ENCODE measurements around the gene THSD8. TPM values are rescaled to one million over a fixed set of nuclear protein-coding genes. Genes with fewer than 3 reads are reported as not detected.

The THSD8 gene
- total RNA-seq, 8 experiments from 2014 or later: 0.25 to 7.7 (median 1.1) TPM; not detected in 3

GRCh38 chr19:12828494-12828893, 26.6 kb downstream of the THSD8 start:
- no peak overlapping the region for H3K4me3 ChIP-seq
- in situ Hi-C loops (cut with MboI; ENCODE audit: low pct_unique_long_range_greater_than_20kb in 2 of 9, low sequenced_read_pairs in 9 of 9, unreplicated experiment in 9 of 9): no loop called here
- peak in 5 of 8 experiments; percentile 17 to 74 (median 28) for ATAC-seq (replicated peaks in 6 of 8)
- H3K4me1 ChIP-seq (replicated peaks in 1 of 2): peaks cover 4 to 13% of the 10 kb centered on the region in 2 donors
- no peak overlapping the region for H3K27ac ChIP-seq
- 0 to 40% (median 4%) methylated on average over 1 to 14 of the region's 23 CpGs; no CpG with 5 or more reads in 3 of the 10 experiments for WGBS, 10 experiments

- Histone ChIP-seq H3K4me3 (peak overlapping the region; percentile 71 to 85 (median 75)), H3K27ac (peak overlapping the region in 1 of 2 donors; percentile 9), H3K4me1 (replicated peaks in 1 of 2) (peaks cover 2 to 14% of the 10 kb centered on the region in 2 donors)
- WGBS, 10 experiments: 0% methylated on average over 1 of the region's 5 CpGs; no CpG with 5 or more reads in 9 of the 10 experiments
- in situ Hi-C loops (cut with MboI; ENCODE audit: low pct_unique_long_range_greater_than_20kb in 2 of 9, low sequenced_read_pairs in 9 of 9, unreplicated experiment in 9 of 9): no loop called here
- peak in 1 of 8 experiments; percentile 1 for ATAC-seq (replicated peaks in 6 of 8)
These were observed 31.5 kb downstream of the THSD8 start for GRCh38 chr19:12833418-12833737.

DNA sequence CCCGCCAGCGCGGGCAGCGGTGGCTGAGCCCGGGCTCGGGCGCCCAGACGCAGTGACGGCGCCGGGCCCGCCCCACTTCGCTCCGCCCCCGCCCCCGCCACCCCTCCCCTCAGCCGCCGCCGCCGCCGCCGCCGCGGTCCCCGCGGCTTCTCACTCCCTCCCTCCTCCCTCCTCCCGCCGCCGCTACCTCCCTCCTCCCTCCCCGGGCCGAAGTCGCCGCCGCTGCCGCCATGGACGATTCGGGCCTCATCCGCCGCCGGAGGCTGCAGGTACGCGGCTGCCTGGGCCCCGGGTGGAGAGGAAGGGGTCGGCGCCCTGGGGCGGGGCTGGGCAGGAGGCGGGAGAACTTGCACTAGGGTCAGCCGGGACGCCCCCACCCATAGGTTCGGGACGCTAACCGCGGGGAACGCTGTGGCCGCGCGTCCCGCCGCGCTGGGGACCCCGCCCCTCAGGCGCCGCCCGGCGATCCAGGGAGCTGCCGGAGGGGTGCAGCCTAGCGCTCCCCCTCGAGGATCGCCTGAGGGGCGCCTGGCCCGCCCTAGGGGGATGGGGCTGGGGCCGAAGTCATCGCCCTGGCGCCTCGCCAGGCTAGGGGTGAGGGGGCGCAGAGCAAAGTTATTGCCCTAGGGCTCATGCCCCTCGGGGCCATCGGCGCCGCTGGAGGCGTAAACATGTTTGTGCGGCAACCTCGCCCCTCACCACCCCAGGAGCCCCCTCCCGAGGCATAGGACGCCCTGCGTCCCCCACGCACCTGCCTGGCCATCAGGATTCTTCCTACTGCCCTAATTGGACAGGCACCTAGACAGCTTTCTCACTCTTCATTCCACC, 32.1 kb downstream of the THSD8 start:
- ATAC-seq (replicated peaks in 6 of 8): peak in 7 of 8 experiments; percentile 6 to 55 (median 44)
- peaks cover 0 to 11% of the 10 kb centered on the region in 2 donors for H3K4me1 ChIP-seq (replicated peaks in 1 of 2)
- no CpG with 5 or more reads among the region's 87 CpGs for WGBS, 10 experiments
- in situ Hi-C loops (cut with MboI; ENCODE audit: low pct_unique_long_range_greater_than_20kb in 2 of 9, low sequenced_read_pairs in 9 of 9, unreplicated experiment in 9 of 9): no loop called here
- peak overlapping the region; percentile 51 to 82 for H3K27ac ChIP-seq
- H3K4me3 ChIP-seq: peak overlapping the region; percentile 71 to 85 (median 75)

DNA sequence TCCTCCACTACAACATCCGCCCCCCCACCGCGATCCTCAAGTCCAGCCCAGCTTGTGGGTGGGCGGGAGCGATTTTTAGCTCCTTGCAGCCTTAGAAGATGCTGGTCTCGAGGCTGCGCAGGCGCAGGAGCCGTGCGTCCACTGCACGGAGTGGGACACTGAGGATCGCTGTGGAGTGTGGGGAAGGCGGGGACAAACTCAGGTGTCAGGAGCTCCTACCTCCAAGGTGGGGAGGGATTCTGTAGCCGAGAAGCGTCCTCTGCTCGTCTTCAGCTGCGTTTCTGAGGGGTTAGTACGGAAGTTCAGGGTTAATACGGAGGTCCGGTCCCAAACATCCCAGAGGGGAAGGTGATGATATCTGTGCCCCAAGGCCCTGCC, 32.7 kb downstream of the THSD8 start, which contains the start of gene RTBDN:
Gene RTBDN, minus strand, starts transcription at position 14 of the 378 bp plus-strand sequence. CDS start 4,600 bp downstream, outside the sequence.
- Histone ChIP-seq H3K4me1 (replicated peaks in 1 of 2) (peaks cover 4 to 11% of the 10 kb centered on the region in 2 donors), H3K27ac (peak within 1 kb of the TSS; percentile 51 to 82), H3K4me3 (peak within 1 kb of the TSS; percentile 71 to 85 (median 75))
- no peak for ATAC-seq (replicated peaks in 6 of 8)
- in situ Hi-C loops (cut with MboI; ENCODE audit: low pct_unique_long_range_greater_than_20kb in 2 of 9, low sequenced_read_pairs in 9 of 9, unreplicated experiment in 9 of 9): no loop called here
- 3 to 19% (median 17%) methylated on average over 6 to 7 of the region's 20 CpGs; no CpG with 5 or more reads in 7 of the 10 experiments for WGBS, 10 experiments

GRCh38 chr19:12834976-12835757, 33.3 kb downstream of the THSD8 start:
- no peak overlapping the region for H3K27ac ChIP-seq
- in situ Hi-C loops (cut with MboI; ENCODE audit: low pct_unique_long_range_greater_than_20kb in 2 of 9, low sequenced_read_pairs in 9 of 9, unreplicated experiment in 9 of 9): no loop called here
- WGBS, 10 experiments: 0 to 30% (median 2%) methylated on average over 1 to 15 of the region's 39 CpGs; no CpG with 5 or more reads in 3 of the 10 experiments

DNA sequence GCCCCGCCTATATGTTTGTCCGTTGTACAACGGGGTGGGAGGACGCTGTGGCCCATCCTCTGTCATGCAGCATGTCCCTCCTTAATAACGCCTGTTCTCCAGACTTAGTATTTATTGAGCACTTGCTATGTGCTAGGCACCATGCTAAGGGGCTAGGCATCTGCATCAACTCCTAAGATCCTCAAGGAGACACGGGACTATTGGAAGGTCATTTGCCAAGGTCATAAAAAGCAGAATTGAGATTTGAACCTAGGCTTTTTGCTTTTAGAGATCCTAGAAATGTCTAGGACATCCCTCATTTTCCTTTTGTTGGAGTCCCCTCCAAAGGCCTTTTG, 34.6 kb downstream of the THSD8 start:
- in situ Hi-C loops (cut with MboI; ENCODE audit: low pct_unique_long_range_greater_than_20kb in 2 of 9, low sequenced_read_pairs in 9 of 9, unreplicated experiment in 9 of 9): no loop called here
- no peak overlapping the region for H3K4me3 ChIP-seq
- ATAC-seq (replicated peaks in 6 of 8): no peak
- WGBS, 10 experiments: 0 to 60% (median 9%) methylated on average over 1 to 6 of the region's 6 CpGs; no CpG with 5 or more reads in 5 of the 10 experiments
- H3K4me1 ChIP-seq (replicated peaks in 1 of 2): peaks cover 14 to 21% of the 10 kb centered on the region in 2 donors
- H3K27ac ChIP-seq: no peak overlapping the region

More at GRCh38 chr19:12834976-12835757, 33.3 kb downstream of the THSD8 start:
- Histone ChIP-seq H3K4me1 (replicated peaks in 1 of 2) (peaks cover 10 to 17% of the 10 kb centered on the region in 2 donors), H3K4me3 (peak overlapping the region in 3 of 5 donors; percentile 71 to 85 (median 75))
- peak in 2 of 8 experiments; percentile 5 to 6 for ATAC-seq (replicated peaks in 6 of 8)

- in situ Hi-C loops (cut with MboI; ENCODE audit: low pct_unique_long_range_greater_than_20kb in 2 of 9, low sequenced_read_pairs in 9 of 9, unreplicated experiment in 9 of 9): no loop called here
- Histone ChIP-seq H3K27ac (no peak overlapping the region), H3K4me3 (no peak overlapping the region), H3K4me1 (replicated peaks in 1 of 2) (peaks cover 22 to 28% of the 10 kb centered on the region in 2 donors)
- WGBS, 10 experiments: 55 to 94% (median 77%) methylated on average over 1 to 4 of the region's 4 CpGs; no CpG with 5 or more reads in 1 of the 10 experiments
- ATAC-seq (replicated peaks in 6 of 8): no peak
These were observed 35.4 kb downstream of the THSD8 start for GRCh38 chr19:12837225-12837624.

DNA sequence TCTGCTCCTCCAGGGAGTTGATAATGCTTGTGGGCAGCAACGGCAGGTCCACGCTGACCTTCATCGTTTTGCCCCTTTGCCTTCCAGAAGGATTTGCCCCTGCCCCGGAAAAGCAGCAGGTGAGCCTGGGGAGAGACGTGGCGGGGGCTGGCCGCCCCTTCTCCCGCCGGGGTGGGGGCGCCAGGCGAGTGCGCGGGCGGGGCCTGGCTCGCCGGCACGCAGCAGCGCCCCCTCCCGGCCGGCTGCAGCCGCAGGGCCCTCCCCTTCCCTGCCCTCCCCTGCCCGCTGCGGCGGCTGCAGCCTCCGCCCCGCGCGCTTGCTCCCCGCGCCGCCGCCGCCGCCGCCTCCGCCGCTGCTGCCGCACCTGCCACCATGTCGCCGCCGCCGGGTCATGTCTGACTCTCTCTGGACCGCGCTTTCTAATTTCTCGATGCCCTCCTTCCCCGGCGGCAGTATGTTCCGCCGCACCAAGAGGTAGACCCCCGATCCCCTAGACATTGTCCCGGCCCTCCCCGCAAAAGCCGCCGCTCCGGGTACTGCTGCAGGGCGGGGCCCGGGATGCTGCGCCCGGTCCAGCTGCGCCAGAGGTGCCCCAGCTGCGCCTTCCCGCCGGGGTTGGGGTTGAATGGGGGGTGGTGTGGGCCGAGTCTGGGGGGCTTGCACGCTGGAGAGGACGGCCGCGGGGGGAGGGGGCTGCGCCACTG, 36.5 kb downstream of the THSD8 start, which contains the start of gene MAST1:
Gene MAST1, plus strand, starts transcription at position 334 of the 704 bp plus-strand sequence. Its CDS starts 58 bp downstream, at position 392.
- Histone ChIP-seq H3K27ac (peak within 1 kb of the TSS; percentile 71 to 94), H3K4me1 (replicated peaks in 1 of 2) (peaks cover 22 to 24% of the 10 kb centered on the region in 2 donors), H3K4me3 (peak within 1 kb of the TSS; percentile 44 to 92 (median 67))
- no CpG with 5 or more reads among the region's 69 CpGs for WGBS, 10 experiments
- in situ Hi-C loops (cut with MboI; ENCODE audit: low pct_unique_long_range_greater_than_20kb in 2 of 9, low sequenced_read_pairs in 9 of 9, unreplicated experiment in 9 of 9): no loop called here
- peak; percentile 49 to 73 (median 58) for ATAC-seq (replicated peaks in 6 of 8)

- ATAC-seq (replicated peaks in 6 of 8): peak in 5 of 8 experiments; percentile 7 to 27 (median 17)
- Histone ChIP-seq H3K4me1 (replicated peaks in 1 of 2) (peaks cover 21 to 22% of the 10 kb centered on the region in 2 donors), H3K27ac (peak overlapping the region; percentile 71 to 94), H3K4me3 (peak overlapping the region; percentile 44 to 92 (median 67))
- in situ Hi-C loops (cut with MboI; ENCODE audit: low pct_unique_long_range_greater_than_20kb in 2 of 9, low sequenced_read_pairs in 9 of 9, unreplicated experiment in 9 of 9): no loop called here
- 0 to 100% (median 45%) methylated on average over 1 to 4 of the region's 21 CpGs; no CpG with 5 or more reads in 4 of the 10 experiments for WGBS, 10 experiments
These were observed 37.3 kb downstream of the THSD8 start for GRCh38 chr19:12838886-12839756.

DNA sequence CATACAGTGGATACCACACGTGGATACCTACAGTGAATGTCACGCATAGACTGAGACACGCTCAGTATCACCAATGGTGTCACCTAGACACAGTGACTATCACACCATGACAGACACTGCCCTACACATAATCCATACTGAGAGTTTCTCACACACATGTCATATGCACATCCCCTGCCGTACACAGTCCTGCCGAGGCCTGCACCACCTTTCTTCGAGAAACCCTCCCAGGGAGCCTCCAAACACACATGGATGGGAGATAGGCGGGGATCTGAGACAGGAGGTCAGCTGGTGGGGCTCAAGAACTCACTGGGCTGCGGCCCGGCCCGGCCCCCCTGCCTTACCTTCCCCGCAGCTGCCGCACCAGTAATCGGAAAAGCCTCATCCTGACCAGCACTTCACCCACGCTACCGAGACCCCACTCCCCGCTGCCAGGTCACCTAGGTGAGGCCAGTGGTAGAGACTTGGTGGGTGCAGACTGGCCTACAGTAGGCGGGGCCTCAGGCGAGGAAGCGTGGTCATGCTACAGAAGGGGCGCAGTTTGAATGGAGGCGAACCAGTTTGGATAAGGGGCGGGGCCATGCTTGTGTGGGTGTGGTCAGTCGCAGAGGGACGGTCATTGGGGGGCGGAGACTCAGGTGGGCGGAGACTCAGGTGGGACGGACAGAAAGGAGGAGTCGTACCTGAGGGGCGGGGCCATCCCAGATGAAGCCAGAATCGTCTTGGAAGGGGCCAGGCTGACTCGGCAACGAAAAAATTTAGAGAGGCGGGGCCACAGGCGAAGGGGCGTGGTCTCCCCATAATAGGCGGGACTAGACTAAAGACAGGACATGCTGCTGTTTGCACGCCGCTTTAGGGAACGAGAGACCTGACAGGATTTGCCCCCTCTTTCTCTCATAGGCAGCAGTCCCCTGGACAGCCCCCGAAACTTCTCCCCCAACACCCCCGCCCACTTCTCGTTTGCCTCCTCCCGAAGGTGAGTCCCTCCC, 38.5 kb downstream of the THSD8 start:
- in situ Hi-C loops (cut with MboI; ENCODE audit: low pct_unique_long_range_greater_than_20kb in 2 of 9, low sequenced_read_pairs in 9 of 9, unreplicated experiment in 9 of 9): loop anchor here in 1 of 9 experiments (10.0 kb wide), 1 partner anchor 76 kb away; no protein-coding TSS in a partner anchor
- Histone ChIP-seq H3K4me1 (replicated peaks in 1 of 2) (peaks cover 21 to 22% of the 10 kb centered on the region in 2 donors), H3K4me3 (peak overlapping the region; percentile 26 to 92 (median 55)), H3K27ac (peak overlapping the region; percentile 3 to 59)
- 7 to 70% (median 40%) methylated on average over 2 to 16 of the region's 43 CpGs; no CpG with 5 or more reads in 3 of the 10 experiments for whole genome bisulfite sequencing, 10 experiments
- peak; percentile 12 to 72 (median 46) for ATAC-seq (replicated peaks in 6 of 8)
